ENCODE results near the gene PRELID3B.

DNA sequence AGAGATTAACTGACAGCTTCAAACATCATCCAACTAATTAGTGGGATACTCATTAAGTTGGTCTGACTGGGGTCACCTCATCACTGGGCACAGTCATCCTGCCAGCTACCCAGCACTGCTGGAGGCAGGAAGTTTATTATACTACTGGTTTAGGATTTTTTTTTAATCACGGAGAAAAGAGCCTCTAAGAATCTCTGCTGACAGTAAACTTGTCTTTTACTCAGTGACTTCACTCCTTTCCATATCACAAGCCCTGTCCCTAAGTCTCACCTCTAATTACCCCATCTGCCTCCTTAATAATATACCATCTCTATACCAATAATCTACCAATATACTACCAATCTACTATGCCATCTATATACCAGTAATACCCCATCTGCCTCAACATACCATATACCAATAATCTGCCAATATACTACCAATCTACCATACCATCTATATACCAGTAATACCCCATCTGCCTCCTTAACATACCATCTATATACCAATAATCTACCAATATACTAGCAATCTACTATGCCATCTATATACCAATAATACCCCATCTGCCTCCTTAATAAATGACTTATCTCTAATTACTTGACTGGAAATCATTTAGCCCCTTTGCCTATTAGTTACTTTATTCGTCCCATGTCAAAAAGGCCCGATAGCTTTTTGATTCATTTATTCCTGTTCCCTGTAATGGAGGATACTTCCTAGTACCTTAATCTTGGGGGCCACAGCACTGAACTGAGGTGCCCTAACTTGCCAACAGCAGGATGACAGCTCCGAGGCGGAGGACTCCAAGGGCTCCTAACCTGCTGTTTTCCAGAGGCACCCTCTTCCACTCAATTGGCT is 15.5 kb downstream of the PRELID3B start:
- TF ChIP-seq, protein P1, sequence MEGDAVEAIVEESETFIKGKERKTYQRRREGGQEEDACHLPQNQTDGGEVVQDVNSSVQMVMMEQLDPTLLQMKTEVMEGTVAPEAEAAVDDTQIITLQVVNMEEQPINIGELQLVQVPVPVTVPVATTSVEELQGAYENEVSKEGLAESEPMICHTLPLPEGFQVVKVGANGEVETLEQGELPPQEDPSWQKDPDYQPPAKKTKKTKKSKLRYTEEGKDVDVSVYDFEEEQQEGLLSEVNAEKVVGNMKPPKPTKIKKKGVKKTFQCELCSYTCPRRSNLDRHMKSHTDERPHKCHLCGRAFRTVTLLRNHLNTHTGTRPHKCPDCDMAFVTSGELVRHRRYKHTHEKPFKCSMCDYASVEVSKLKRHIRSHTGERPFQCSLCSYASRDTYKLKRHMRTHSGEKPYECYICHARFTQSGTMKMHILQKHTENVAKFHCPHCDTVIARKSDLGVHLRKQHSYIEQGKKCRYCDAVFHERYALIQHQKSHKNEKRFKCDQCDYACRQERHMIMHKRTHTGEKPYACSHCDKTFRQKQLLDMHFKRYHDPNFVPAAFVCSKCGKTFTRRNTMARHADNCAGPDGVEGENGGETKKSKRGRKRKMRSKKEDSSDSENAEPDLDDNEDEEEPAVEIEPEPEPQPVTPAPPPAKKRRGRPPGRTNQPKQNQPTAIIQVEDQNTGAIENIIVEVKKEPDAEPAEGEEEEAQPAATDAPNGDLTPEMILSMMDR (IDR thresholded peaks at IDR 0.05), result no peak
- no peak for TF ChIP-seq POLR2A (IDR thresholded peaks at IDR 0.05)

Data from right lobe of liver (tissue), 4 donors.